Measurements from ENCODE around the gene TOLLIP. TPM values are rescaled to one million over a fixed set of nuclear protein-coding genes. Genes with fewer than 3 reads are reported as not detected.
A peak's percentile ranks its signal among the peaks of the same experiment; 100 is the strongest.

Gene TOLLIP
- total RNA-seq, 1 donor from 2014 or later = 58.4 TPM

GRCh38 chr11:1276866-1277615, 32.4 kb downstream of the TOLLIP start:
- Mint-ChIP-seq H3K4me3 (ENCODE audit: unreplicated experiment) (no peak overlapping the region), H3K9me3 (ENCODE audit: low read depth) (no peaks in the 10 kb centered on the region), H3K27me3 (ENCODE audit: low read depth) (no peaks in the 10 kb centered on the region), H3K4me1 (ENCODE audit: low read depth) (peaks cover 2% of the 10 kb centered on the region), H3K36me3 (ENCODE audit: low read depth) (peaks cover 20% of the 10 kb centered on the region), H3K27ac (ENCODE audit: unreplicated experiment) (no peak overlapping the region)
- no peak for TF ChIP-seq CTCF (IDR thresholded peaks at IDR 0.05)
- no peak for DNase-seq (ENCODE audit: low spot score)

- Mint-ChIP-seq H3K36me3 (ENCODE audit: low read depth) (peaks cover 18% of the 10 kb centered on the region), H3K27ac (ENCODE audit: unreplicated experiment) (peak overlapping the region; percentile 45), H3K4me1 (ENCODE audit: low read depth) (no peaks in the 10 kb centered on the region), H3K4me3 (ENCODE audit: unreplicated experiment) (no peak overlapping the region), H3K27me3 (ENCODE audit: low read depth) (no peaks in the 10 kb centered on the region), H3K9me3 (ENCODE audit: low read depth) (no peaks in the 10 kb centered on the region)
- no peak for DNase-seq (ENCODE audit: low spot score)
- no peak for TF ChIP-seq CTCF (IDR thresholded peaks at IDR 0.05)
These were observed 33.2 kb downstream of the TOLLIP start for GRCh38 chr11:1276041-1276790.

GRCh38 chr11:1275021-1275420, 34.4 kb downstream of the TOLLIP start:
- Mint-ChIP-seq H3K36me3 (ENCODE audit: low read depth) (peaks cover 15% of the 10 kb centered on the region), H3K4me1 (ENCODE audit: low read depth) (no peaks in the 10 kb centered on the region), H3K9me3 (ENCODE audit: low read depth) (no peaks in the 10 kb centered on the region), H3K4me3 (ENCODE audit: unreplicated experiment) (no peak overlapping the region), H3K27me3 (ENCODE audit: low read depth) (no peaks in the 10 kb centered on the region), H3K27ac (ENCODE audit: unreplicated experiment) (no peak overlapping the region)
- no peak for DNase-seq (ENCODE audit: low spot score)
- no peak for TF ChIP-seq CTCF (IDR thresholded peaks at IDR 0.05)

GRCh38 chr11:1274501-1274900, 34.9 kb downstream of the TOLLIP start:
- Mint-ChIP-seq H3K4me1 (ENCODE audit: low read depth) (no peaks in the 10 kb centered on the region), H3K9me3 (ENCODE audit: low read depth) (no peaks in the 10 kb centered on the region), H3K27me3 (ENCODE audit: low read depth) (no peaks in the 10 kb centered on the region), H3K4me3 (ENCODE audit: unreplicated experiment) (no peak overlapping the region), H3K36me3 (ENCODE audit: low read depth) (peaks cover 15% of the 10 kb centered on the region), H3K27ac (ENCODE audit: unreplicated experiment) (no peak overlapping the region)
- DNase-seq (ENCODE audit: low spot score) = no peak
- TF ChIP-seq CTCF (IDR thresholded peaks at IDR 0.05) = no peak

- no peaks in the 10 kb centered on the region for H3K27me3 Mint-ChIP-seq (ENCODE audit: low read depth)
- H3K4me3 Mint-ChIP-seq (ENCODE audit: unreplicated experiment) = no peak overlapping the region
- no peaks in the 10 kb centered on the region for H3K9me3 Mint-ChIP-seq (ENCODE audit: low read depth)
- peaks cover 13% of the 10 kb centered on the region for H3K36me3 Mint-ChIP-seq (ENCODE audit: low read depth)
- DNase-seq (ENCODE audit: low spot score) = no peak
- H3K27ac Mint-ChIP-seq (ENCODE audit: unreplicated experiment) = no peak overlapping the region
- H3K4me1 Mint-ChIP-seq (ENCODE audit: low read depth) = no peaks in the 10 kb centered on the region
- no peak for TF ChIP-seq CTCF (IDR thresholded peaks at IDR 0.05)
These were observed 36.9 kb downstream of the TOLLIP start for GRCh38 chr11:1272531-1272930.
